Measurements from ENCODE around the gene DTNB. TPM values are rescaled to one million over a fixed set of nuclear protein-coding genes. Genes with fewer than 3 reads are reported as not detected.

DTNB gene
- total and polyA plus RNA-seq, 2 of the 4 experiments (the other 2 are of a cell fraction), result 3.8 to 5.3 TPM

DNA sequence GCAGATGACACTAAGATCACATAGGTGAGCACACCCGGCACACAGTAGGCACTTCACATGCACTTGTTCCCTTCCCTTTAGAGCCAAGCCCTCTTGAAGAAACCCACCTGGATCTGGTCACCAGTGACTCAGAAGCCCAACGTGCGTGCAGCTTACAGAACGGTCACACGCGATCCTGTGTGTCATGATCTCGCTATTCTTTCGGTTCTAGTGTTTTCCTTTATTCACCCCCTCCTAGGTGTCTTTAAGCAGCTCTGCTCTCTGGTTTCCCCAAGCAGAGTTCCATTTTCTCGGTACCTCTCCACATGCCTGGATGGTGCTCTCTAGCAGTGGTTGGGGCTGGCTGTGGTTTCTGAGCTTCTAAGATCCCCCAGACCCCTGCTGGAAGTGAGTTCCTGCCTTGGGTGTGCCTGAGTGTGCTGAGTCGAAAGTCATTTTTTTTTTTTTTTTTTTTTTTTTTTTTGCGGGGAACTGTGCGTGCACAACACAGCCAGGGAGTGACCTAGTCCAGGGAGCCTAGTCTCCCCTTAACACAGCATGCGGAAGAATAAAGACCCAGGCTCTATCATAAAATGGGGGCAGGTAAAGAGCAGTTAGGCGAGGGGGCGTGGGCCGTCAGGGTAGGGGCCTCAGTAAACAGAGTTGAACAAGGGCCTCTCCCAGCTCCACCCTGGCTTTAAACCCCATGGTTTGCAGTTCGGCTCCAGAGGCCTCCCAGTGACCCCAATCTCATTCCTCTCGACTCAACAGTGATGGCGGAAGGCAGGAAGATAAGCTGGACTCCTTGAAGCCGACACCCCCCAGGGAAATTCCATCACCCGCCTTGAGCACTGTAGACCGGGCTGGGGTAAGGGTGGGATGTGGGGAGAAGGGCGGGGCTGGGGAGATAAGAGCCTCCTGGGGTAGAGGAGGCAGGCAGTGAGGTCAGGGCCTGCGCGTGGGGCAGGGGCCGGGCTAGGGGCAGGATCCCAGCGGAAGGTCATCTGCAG is 301.8 kb downstream of the DTNB start (continued):
- TF ChIP-seq FOS (IDR thresholded peaks at IDR 0.05; ENCODE audit: low read depth, low read length), result no peak
- TF ChIP-seq BHLHE40 (IDR thresholded peaks at IDR 0.05; ENCODE audit: low read depth, low read length), result no peak

DNA sequence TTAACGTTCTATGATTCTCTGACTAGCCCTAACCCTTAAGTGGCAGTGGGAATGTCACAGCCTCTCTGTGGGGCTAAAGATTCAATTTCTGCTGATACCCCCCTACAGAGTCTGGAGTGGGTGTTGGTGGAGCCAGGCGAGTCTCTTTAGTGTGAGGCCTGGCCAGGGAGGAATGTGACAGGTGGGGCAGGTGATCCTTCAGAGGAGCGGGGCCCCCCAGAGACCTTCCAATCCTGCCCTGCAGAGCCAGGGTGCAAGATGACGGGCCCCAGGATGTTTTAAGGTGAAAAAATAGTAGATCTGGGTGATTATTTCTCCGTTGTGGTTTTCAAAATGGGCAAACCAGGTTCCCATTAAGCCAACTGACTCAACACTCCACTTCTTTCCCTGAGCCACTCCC is 303.5 kb downstream of the DTNB start:
- no peaks in the 10 kb centered on the region for H3K9me1 ChIP-seq (ENCODE audit: insufficient read depth, low read length)
- peak overlapping the region; percentile 23 for H2AFZ ChIP-seq (replicated peaks; ENCODE audit: low read length, poor library complexity)
- no peak overlapping the region for H2BK5ac ChIP-seq (ENCODE audit: low read depth, low read length, poor library complexity, severe bottlenecking)
- H3K36me3 ChIP-seq (ENCODE audit: control insufficient read depth, insufficient read depth, low read length), result no peaks in the 10 kb centered on the region
- TF ChIP-seq RCOR1 (IDR thresholded peaks at IDR 0.05; ENCODE audit: insufficient replicate concordance, low read length) (no peak), CHD1 (IDR thresholded peaks at IDR 0.05; ENCODE audit: low read depth, low read length) (no peak), CEBPB (IDR thresholded peaks at IDR 0.05; ENCODE audit: low read depth, low read length) (no peak), MAFK (IDR thresholded peaks at IDR 0.05; ENCODE audit: low read depth, low read length) (no peak), NFE2L2 (IDR thresholded peaks at IDR 0.05; ENCODE audit: low read depth, low read length) (no peak), FOS (IDR thresholded peaks at IDR 0.05; ENCODE audit: low read depth, low read length) (no peak), RAD21 (IDR thresholded peaks at IDR 0.05; ENCODE audit: low read length) (no peak), POLR2A (IDR thresholded peaks at IDR 0.05; ENCODE audit: low read depth, low read length) (no peak), BHLHE40 (IDR thresholded peaks at IDR 0.05; ENCODE audit: low read depth, low read length) (no peak)
- TF ChIP-seq, protein P1, sequence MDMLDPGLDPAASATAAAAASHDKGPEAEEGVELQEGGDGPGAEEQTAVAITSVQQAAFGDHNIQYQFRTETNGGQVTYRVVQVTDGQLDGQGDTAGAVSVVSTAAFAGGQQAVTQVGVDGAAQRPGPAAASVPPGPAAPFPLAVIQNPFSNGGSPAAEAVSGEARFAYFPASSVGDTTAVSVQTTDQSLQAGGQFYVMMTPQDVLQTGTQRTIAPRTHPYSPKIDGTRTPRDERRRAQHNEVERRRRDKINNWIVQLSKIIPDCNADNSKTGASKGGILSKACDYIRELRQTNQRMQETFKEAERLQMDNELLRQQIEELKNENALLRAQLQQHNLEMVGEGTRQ (IDR thresholded peaks at IDR 0.05; ENCODE audit: low read depth, low read length), result no peak
- TF ChIP-seq, protein P2, sequence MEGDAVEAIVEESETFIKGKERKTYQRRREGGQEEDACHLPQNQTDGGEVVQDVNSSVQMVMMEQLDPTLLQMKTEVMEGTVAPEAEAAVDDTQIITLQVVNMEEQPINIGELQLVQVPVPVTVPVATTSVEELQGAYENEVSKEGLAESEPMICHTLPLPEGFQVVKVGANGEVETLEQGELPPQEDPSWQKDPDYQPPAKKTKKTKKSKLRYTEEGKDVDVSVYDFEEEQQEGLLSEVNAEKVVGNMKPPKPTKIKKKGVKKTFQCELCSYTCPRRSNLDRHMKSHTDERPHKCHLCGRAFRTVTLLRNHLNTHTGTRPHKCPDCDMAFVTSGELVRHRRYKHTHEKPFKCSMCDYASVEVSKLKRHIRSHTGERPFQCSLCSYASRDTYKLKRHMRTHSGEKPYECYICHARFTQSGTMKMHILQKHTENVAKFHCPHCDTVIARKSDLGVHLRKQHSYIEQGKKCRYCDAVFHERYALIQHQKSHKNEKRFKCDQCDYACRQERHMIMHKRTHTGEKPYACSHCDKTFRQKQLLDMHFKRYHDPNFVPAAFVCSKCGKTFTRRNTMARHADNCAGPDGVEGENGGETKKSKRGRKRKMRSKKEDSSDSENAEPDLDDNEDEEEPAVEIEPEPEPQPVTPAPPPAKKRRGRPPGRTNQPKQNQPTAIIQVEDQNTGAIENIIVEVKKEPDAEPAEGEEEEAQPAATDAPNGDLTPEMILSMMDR (conservative IDR thresholded peaks at IDR 0.05; ENCODE audit: low read depth, low read length), result no peak
- TF ChIP-seq, protein P3, sequence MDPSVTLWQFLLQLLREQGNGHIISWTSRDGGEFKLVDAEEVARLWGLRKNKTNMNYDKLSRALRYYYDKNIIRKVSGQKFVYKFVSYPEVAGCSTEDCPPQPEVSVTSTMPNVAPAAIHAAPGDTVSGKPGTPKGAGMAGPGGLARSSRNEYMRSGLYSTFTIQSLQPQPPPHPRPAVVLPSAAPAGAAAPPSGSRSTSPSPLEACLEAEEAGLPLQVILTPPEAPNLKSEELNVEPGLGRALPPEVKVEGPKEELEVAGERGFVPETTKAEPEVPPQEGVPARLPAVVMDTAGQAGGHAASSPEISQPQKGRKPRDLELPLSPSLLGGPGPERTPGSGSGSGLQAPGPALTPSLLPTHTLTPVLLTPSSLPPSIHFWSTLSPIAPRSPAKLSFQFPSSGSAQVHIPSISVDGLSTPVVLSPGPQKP (IDR thresholded peaks at IDR 0.05; ENCODE audit: borderline replicate concordance, low read depth, low read length), result no peak
- in situ Hi-C loops (cut with MboI; ENCODE audit: low sequenced_read_pairs) (no loop called here), intact Hi-C loops (cut with micrococcal nuclease) (no loop called here), dilution Hi-C loops (cut with HindIII; ENCODE audit: low sequenced_read_pairs, unreplicated experiment) (no loop called here)
- POLR2A ChIA-PET (ENCODE audit: unreplicated experiment), result no interaction called here
- H3K23ac ChIP-seq (ENCODE audit: low read depth, low read length), result no peak overlapping the region
- no peak overlapping the region for H2BK120ac ChIP-seq (ENCODE audit: low read depth, low read length)
- H3K9ac ChIP-seq (ENCODE audit: low read depth, low read length), result no peak overlapping the region
- H3K4me1 ChIP-seq (ENCODE audit: control insufficient read depth, insufficient read depth, low read length), result no peaks in the 10 kb centered on the region
- no peak overlapping the region for H3K4me2 ChIP-seq (ENCODE audit: low read depth, low read length)
- no TSS peak for BruUV-seq (replicated peaks)
- WGBS, 2 experiments (ENCODE audit: extremely low coverage in 2 of 2, insufficient read length in 1 of 2), result 80% methylated on average over 1 of the region's 5 CpGs; no CpG with 5 or more reads in 1 of the 2 experiments
- ATAC-seq (ENCODE audit: low read depth) (no peak), DNase-seq (no peak)
- no peak overlapping the region for H3K4me3 ChIP-seq (ENCODE audit: insufficient read depth, low read depth, low read length)
- no peak overlapping the region for H3K4ac ChIP-seq (ENCODE audit: low read depth, low read length)
- CTCF ChIA-PET, result interaction anchor here (1.7 kb wide), 1 partner anchor 8 kb away, joined by 7 read pairs; no protein-coding TSS in a partner anchor
- no peak overlapping the region for H4K5ac ChIP-seq (ENCODE audit: low read depth, low read length)
- H3K14ac ChIP-seq (replicated peaks; ENCODE audit: low read depth, low read length), result no peak overlapping the region
- H2AK9ac ChIP-seq (replicated peaks; ENCODE audit: low read depth, low read length, poor library complexity), result no peak overlapping the region
- H2BK15ac ChIP-seq (ENCODE audit: low read depth, low read length), result no peak overlapping the region
- no peak overlapping the region for H3K27ac ChIP-seq (ENCODE audit: insufficient read depth, low read length)
- no peak overlapping the region for H3K56ac ChIP-seq (ENCODE audit: extremely low read depth, insufficient read depth, low read length)
- H2BK20ac ChIP-seq (ENCODE audit: low read depth, low read length), result no peak overlapping the region
- peaks cover 4% of the 10 kb centered on the region for H3K27me3 ChIP-seq (ENCODE audit: control insufficient read depth, insufficient read depth, low read length)
- H4K20me1 ChIP-seq (ENCODE audit: insufficient read depth, low read length), result no peaks in the 10 kb centered on the region
- no peak overlapping the region for H4K8ac ChIP-seq (ENCODE audit: low read depth in 2 of 2, low read length in 2 of 2)
- no peak overlapping the region for H3K18ac ChIP-seq (ENCODE audit: low read depth, low read length)
- H3K79me1 ChIP-seq (ENCODE audit: low read depth in 1 of 2, low read length in 2 of 2), result no peaks in the 10 kb centered on the region
- no peak overlapping the region for H4K91ac ChIP-seq (ENCODE audit: insufficient read depth, low read depth, low read length)
- no peak overlapping the region for H2AK5ac ChIP-seq (ENCODE audit: low read depth, low read length)
- no peaks in the 10 kb centered on the region for H3K9me3 ChIP-seq (ENCODE audit: control insufficient read depth, insufficient read depth, low read length)
